ENCODE data around the gene IGLL5. TPM values are rescaled to one million over a fixed set of nuclear protein-coding genes. Genes with fewer than 3 reads are reported as not detected.

Gene IGLL5
- total and polyA plus RNA-seq, 2 donors (not counting 1 experiment from before 2014, with no cell fraction given) = not detected

DNA sequence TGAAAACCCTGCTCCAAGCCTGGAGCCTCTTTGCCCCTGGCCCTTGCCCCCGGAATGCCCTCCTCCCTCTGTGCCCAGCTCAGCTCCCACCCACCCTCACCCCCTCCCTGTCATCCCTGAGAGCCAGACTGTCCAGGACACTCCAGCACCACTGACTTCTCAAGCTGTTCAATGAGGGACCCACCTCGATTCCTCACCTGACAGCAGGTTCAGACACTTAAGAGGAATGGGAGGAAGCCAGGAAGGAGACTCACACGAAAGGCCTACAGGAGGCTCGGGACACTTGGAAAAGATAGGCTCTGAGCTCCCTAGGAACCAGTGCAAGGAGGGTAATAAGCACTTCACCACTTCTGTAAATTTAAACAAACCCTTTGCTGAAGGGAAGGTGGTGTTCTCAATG is 35.8 kb downstream of the IGLL5 start:
- Histone ChIP-seq H3K4me3 (replicated peaks in 1 of 4; ENCODE audit: control extremely low read depth in 1 of 4, insufficient read depth in 1 of 4, low read depth in 3 of 4, low read length in 4 of 4) (no peak overlapping the region), H3K4me2 (ENCODE audit: extremely low read depth, insufficient read depth, low read length) (no peak overlapping the region), H3K79me2 (ENCODE audit: control insufficient read depth, insufficient read depth, low read length) (no peaks in the 10 kb centered on the region), H4K20me1 (ENCODE audit: control insufficient read depth, extremely low read depth, insufficient read depth, low read length) (no peaks in the 10 kb centered on the region), H3K4me1 (ENCODE audit: control insufficient read depth, extremely low read depth, insufficient read depth, low read length) (no peaks in the 10 kb centered on the region), H3K27ac (ENCODE audit: insufficient read depth, low read length) (no peak overlapping the region), H3K9ac (ENCODE audit: insufficient read depth, low read length) (no peak overlapping the region), H3K9me3 (ENCODE audit: control insufficient read depth, insufficient read depth, low read depth, low read length) (no peaks in the 10 kb centered on the region), H2AFZ (ENCODE audit: low read length) (no peak overlapping the region), H3K27me3 (ENCODE audit: control insufficient read depth, insufficient read depth, low read length) (no peaks in the 10 kb centered on the region), H3K36me3 (ENCODE audit: control insufficient read depth, insufficient read depth, low read length) (no peaks in the 10 kb centered on the region)
- no peak for DNase-seq (ENCODE audit: low read depth in 2 of 2)
- TF ChIP-seq EZH2 (IDR thresholded peaks at IDR 0.05; ENCODE audit: low read length, missing control alignments) = no peak
- TF ChIP-seq, protein P1, sequence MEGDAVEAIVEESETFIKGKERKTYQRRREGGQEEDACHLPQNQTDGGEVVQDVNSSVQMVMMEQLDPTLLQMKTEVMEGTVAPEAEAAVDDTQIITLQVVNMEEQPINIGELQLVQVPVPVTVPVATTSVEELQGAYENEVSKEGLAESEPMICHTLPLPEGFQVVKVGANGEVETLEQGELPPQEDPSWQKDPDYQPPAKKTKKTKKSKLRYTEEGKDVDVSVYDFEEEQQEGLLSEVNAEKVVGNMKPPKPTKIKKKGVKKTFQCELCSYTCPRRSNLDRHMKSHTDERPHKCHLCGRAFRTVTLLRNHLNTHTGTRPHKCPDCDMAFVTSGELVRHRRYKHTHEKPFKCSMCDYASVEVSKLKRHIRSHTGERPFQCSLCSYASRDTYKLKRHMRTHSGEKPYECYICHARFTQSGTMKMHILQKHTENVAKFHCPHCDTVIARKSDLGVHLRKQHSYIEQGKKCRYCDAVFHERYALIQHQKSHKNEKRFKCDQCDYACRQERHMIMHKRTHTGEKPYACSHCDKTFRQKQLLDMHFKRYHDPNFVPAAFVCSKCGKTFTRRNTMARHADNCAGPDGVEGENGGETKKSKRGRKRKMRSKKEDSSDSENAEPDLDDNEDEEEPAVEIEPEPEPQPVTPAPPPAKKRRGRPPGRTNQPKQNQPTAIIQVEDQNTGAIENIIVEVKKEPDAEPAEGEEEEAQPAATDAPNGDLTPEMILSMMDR (conservative IDR thresholded peaks at IDR 0.05 in 1 of 2, IDR thresholded peaks at IDR 0.05 in 1 of 2; ENCODE audit: low read depth in 1 of 2, low read length in 2 of 2) = no peak

DNA sequence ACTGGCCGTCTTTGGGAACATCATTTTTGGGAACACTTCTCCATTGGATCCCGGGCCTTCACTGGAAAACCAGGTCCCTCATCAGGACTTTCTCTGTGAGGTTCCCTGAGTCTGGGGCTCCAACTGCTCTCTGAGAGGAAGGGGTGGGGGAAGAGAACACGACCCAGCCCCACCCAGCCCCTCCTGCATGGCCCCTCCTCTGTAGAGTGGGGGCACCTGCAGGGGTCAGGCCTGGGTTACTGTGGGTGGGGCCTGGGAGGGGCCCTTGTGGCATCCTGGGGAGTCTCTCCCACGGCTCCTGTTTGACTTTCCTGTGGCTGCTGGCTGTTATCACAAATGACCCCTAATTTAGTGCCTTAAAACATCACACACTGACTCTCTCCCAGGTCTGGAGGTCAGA is 36.3 kb downstream of the IGLL5 start:
- H3K79me2 ChIP-seq (ENCODE audit: control insufficient read depth, insufficient read depth, low read length) = no peaks in the 10 kb centered on the region
- H3K9ac ChIP-seq (ENCODE audit: insufficient read depth, low read length) = no peak overlapping the region
- H3K36me3 ChIP-seq (ENCODE audit: control insufficient read depth, insufficient read depth, low read length) = no peaks in the 10 kb centered on the region
- no peak overlapping the region for H3K4me2 ChIP-seq (ENCODE audit: extremely low read depth, insufficient read depth, low read length)
- no peak overlapping the region for H3K4me3 ChIP-seq (replicated peaks in 1 of 4; ENCODE audit: control extremely low read depth in 1 of 4, insufficient read depth in 1 of 4, low read depth in 3 of 4, low read length in 4 of 4)
- no peak for DNase-seq (ENCODE audit: low read depth in 2 of 2)
- H3K27ac ChIP-seq (ENCODE audit: insufficient read depth, low read length) = no peak overlapping the region
- no peak overlapping the region for H2AFZ ChIP-seq (ENCODE audit: low read length)
- H3K27me3 ChIP-seq (ENCODE audit: control insufficient read depth, insufficient read depth, low read length) = no peaks in the 10 kb centered on the region
- no peaks in the 10 kb centered on the region for H4K20me1 ChIP-seq (ENCODE audit: control insufficient read depth, extremely low read depth, insufficient read depth, low read length)
- no peak for TF ChIP-seq EZH2 (IDR thresholded peaks at IDR 0.05; ENCODE audit: low read length, missing control alignments)
- TF ChIP-seq, protein P1 (conservative IDR thresholded peaks at IDR 0.05 in 1 of 2, IDR thresholded peaks at IDR 0.05 in 1 of 2; ENCODE audit: low read depth in 1 of 2, low read length in 2 of 2) = no peak
- H3K9me3 ChIP-seq (ENCODE audit: control insufficient read depth, insufficient read depth, low read depth, low read length) = no peaks in the 10 kb centered on the region
- H3K4me1 ChIP-seq (ENCODE audit: control insufficient read depth, extremely low read depth, insufficient read depth, low read length) = no peaks in the 10 kb centered on the region

DNA sequence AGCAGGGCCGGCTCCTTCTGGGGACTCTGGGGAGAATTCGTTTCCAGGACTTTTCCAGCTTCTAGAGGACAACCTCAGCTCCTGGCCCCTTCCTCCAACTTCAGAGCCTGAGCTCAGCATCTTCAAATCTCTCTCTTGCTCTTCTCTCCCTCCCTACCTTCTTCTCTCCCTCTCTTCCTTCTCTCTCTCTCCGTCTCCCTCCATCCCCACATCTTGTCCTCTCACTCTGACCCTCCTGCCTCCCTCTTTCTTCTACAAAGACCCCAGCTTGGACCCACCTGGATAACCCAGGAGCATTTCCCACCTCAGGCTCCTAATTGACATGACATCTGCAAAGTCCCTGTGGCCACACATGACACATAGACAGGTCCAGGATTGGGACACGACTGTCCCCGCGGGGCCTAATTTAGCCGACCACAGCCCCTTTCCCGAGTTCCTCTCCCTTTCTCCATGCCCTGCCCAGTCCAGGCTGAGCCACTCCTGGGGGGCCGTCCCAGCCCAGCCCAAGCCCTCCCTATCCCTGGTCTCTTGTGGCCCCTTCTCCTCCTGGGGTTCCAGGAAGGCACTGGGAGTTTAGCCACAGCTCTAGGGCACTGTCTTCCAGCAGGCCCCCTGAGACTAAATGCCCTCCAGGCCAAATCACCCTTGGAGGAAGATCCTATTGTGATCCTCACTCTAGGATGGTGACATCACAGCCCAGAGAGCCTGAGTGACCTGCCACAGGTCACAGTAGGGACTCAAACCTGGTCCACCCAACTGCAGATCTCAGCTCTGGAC is 36.9 kb downstream of the IGLL5 start:
- H3K9me3 ChIP-seq (ENCODE audit: control insufficient read depth, insufficient read depth, low read depth, low read length) = no peaks in the 10 kb centered on the region
- H3K36me3 ChIP-seq (ENCODE audit: control insufficient read depth, insufficient read depth, low read length) = no peaks in the 10 kb centered on the region
- no peak overlapping the region for H3K9ac ChIP-seq (ENCODE audit: insufficient read depth, low read length)
- H2AFZ ChIP-seq (ENCODE audit: low read length) = no peak overlapping the region
- DNase-seq (ENCODE audit: low read depth in 2 of 2) = no peak
- H4K20me1 ChIP-seq (ENCODE audit: control insufficient read depth, extremely low read depth, insufficient read depth, low read length) = no peaks in the 10 kb centered on the region
- no peak overlapping the region for H3K4me3 ChIP-seq (replicated peaks in 1 of 4; ENCODE audit: control extremely low read depth in 1 of 4, insufficient read depth in 1 of 4, low read depth in 3 of 4, low read length in 4 of 4)
- H3K4me2 ChIP-seq (ENCODE audit: extremely low read depth, insufficient read depth, low read length) = no peak overlapping the region
- H3K27ac ChIP-seq (ENCODE audit: insufficient read depth, low read length) = no peak overlapping the region
- no peaks in the 10 kb centered on the region for H3K79me2 ChIP-seq (ENCODE audit: control insufficient read depth, insufficient read depth, low read length)
- H3K4me1 ChIP-seq (ENCODE audit: control insufficient read depth, extremely low read depth, insufficient read depth, low read length) = no peaks in the 10 kb centered on the region
- TF ChIP-seq EZH2 (IDR thresholded peaks at IDR 0.05; ENCODE audit: low read length, missing control alignments) = no peak
- TF ChIP-seq, protein P1 (conservative IDR thresholded peaks at IDR 0.05 in 1 of 2, IDR thresholded peaks at IDR 0.05 in 1 of 2; ENCODE audit: low read depth in 1 of 2, low read length in 2 of 2) = no peak
- H3K27me3 ChIP-seq (ENCODE audit: control insufficient read depth, insufficient read depth, low read length) = no peaks in the 10 kb centered on the region

Measured in fibroblast of lung (primary cell).